Mesothelial cell of epicardium (in vitro differentiated cells): Measurements from ENCODE around the gene KCNJ3. TPM values are rescaled to one million over a fixed set of nuclear protein-coding genes. Genes with fewer than 3 reads are reported as not detected.

ENCODE experiments used
- DNase-seq, 2 experiments: peaks; one replicate each; pipeline ENCODE4 v3.0.0; 2021; ENCODE audit warnings: low spot score in 2 of 2; ENCODE audit not compliant: unreplicated experiment in 2 of 2
- H3K27ac Mint-ChIP-seq: 2 replicates; pipeline ENCODE4 v1.8.0; 2021; ENCODE audit warnings: mixed read lengths
- H3K27me3 Mint-ChIP-seq: 2 replicates; pipeline ENCODE4 v1.8.0; 2021; ENCODE audit warnings: low read depth, mixed read lengths
- H3K36me3 Mint-ChIP-seq: 2 replicates; pipeline ENCODE4 v1.8.0; 2021; ENCODE audit warnings: mixed read lengths
- H3K4me1 Mint-ChIP-seq: 2 replicates; pipeline ENCODE4 v1.8.0; 2021; ENCODE audit warnings: mixed read lengths
- H3K4me3 Mint-ChIP-seq: 2 replicates; pipeline ENCODE4 v1.8.0; 2021; ENCODE audit warnings: mild to moderate bottlenecking, moderate library complexity, mixed read lengths
- H3K9me3 Mint-ChIP-seq: 2 replicates; pipeline ENCODE4 v1.8.0; 2021; ENCODE audit warnings: mixed read lengths
- total RNA-seq: library from RNA; stranded (reverse); gene quantifications from 3 replicates; pipeline ENCODE4 v1.2.1, GENCODE V29; 2021
- TF ChIP-seq, protein P1 (sequence below): fragments of 200-600 bp; sonication (generic); IDR thresholded peaks from one replicate; pipeline ENCODE4 v1.5.0; 2021; ENCODE audit warnings: antibody characterized with exemption; ENCODE audit not compliant: unreplicated experiment

Gene KCNJ3
- total RNA-seq, 1 donor from 2014 or later, result 1.4 TPM

DNA sequence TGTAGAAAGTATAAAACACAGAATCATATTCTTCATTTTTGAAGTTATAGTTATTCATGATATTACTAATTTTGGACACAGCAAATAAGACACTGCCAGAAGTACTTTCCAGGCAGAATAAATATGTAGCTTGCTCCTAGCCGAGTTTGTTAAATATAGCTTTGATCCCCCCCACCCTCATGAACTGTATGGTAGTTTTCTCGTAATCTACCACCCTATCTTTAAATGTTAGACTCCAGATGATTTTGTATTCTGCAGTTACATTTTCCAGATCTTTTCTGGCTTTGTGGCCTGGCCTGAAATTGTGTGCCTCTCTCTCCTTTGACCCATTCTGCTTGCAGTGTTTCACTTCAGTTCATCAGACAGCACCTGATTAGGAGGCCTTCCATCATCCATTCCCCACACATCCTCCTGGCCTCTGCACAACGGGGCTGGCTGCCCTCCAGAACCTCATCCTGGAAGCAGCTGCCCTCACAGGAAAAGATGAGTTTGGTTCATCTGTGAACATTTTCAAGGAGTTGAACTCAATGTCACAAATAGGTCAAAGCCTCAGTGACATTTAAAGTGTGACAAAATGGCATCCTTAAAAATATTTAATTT is 4.7 kb upstream of the KCNJ3 start:
- H3K4me1 Mint-ChIP-seq, result peaks cover 41% of the 10 kb centered on the region
- peaks cover 28% of the 10 kb centered on the region for H3K27me3 Mint-ChIP-seq
- no peak for DNase-seq
- H3K4me3 Mint-ChIP-seq, result no peak overlapping the region
- no peak overlapping the region for H3K27ac Mint-ChIP-seq
- H3K9me3 Mint-ChIP-seq, result no peaks in the 10 kb centered on the region
- TF ChIP-seq, protein P1, sequence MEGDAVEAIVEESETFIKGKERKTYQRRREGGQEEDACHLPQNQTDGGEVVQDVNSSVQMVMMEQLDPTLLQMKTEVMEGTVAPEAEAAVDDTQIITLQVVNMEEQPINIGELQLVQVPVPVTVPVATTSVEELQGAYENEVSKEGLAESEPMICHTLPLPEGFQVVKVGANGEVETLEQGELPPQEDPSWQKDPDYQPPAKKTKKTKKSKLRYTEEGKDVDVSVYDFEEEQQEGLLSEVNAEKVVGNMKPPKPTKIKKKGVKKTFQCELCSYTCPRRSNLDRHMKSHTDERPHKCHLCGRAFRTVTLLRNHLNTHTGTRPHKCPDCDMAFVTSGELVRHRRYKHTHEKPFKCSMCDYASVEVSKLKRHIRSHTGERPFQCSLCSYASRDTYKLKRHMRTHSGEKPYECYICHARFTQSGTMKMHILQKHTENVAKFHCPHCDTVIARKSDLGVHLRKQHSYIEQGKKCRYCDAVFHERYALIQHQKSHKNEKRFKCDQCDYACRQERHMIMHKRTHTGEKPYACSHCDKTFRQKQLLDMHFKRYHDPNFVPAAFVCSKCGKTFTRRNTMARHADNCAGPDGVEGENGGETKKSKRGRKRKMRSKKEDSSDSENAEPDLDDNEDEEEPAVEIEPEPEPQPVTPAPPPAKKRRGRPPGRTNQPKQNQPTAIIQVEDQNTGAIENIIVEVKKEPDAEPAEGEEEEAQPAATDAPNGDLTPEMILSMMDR, result no peak
- no peaks in the 10 kb centered on the region for H3K36me3 Mint-ChIP-seq

DNA sequence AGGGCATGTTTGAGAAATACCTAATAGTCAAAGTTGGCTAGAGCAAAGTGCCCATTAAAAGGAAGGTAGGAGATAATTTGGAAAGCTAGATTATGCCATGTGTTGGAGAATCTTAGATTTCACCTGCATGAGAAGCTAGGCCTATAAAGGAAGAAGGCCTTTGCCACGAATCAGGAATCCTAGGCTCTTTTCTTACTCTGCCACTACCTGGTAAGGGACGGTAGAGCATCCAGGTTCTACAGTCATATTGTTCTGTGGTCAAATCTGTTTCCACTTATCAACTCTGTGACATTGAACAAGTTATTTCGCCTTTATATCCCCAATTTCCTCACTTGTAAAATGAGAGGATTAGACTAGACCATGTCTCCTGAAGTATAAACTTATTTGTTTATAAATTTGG is 3.6 kb upstream of the KCNJ3 start:
- DNase-seq, result no peak
- Mint-ChIP-seq H3K27me3 (peaks cover 38% of the 10 kb centered on the region), H3K27ac (no peak overlapping the region), H3K36me3 (peaks cover 1% of the 10 kb centered on the region), H3K4me3 (no peak overlapping the region), H3K4me1 (peaks cover 51% of the 10 kb centered on the region), H3K9me3 (no peaks in the 10 kb centered on the region)
- TF ChIP-seq, protein P1, result no peak

DNA sequence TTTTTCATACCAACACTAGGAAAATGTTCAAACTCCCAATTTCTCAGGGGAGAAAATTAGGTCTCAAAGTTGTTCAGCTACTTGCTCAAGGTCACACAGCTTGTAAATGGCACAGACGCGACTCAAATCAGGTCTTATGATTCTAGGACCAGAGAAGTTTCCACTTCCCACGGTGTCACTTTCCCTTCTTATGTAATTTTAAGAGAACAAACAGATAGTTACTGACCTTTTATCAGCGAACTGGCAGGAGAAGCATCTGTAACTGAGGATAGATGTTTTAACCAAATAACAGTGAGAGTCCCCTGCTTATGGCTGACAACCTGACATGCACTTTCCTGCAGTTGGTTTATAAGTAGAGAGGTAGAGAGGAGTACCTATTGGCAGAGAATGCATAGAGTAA is 2.1 kb upstream of the KCNJ3 start:
- Mint-ChIP-seq H3K27me3 (peaks cover 46% of the 10 kb centered on the region), H3K36me3 (peaks cover 1% of the 10 kb centered on the region), H3K9me3 (no peaks in the 10 kb centered on the region), H3K27ac (no peak overlapping the region), H3K4me3 (no peak overlapping the region), H3K4me1 (peaks cover 41% of the 10 kb centered on the region)
- DNase-seq, result no peak
- TF ChIP-seq, protein P1, result no peak

DNA sequence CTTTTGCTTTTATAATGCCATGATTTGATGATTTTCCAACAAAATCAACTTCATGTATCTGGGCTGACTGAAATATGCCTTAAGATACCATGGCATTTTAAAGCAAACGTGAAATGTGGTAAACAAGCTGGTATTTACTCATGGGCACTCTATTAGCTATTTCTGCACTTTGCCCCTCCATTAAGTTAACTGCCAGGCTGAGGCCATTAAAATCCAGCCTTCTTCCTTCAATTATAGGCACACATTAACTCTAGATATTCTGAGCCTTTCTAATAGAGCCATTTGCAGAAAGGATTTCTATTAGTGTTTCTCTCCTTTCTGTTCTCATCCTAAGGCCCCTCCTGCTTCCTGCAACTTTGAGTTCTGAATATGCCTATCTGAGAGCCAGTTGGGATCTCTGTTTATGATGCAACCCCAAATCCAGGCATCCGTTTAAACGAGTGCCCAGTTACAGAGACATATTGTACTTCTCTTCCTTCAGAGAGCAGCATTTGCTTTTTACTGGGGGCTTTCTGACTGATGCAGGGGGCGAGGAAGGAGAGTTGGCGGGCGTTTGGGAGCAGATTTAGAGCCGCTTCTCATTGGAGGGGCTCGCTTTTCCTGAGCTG is 1.6 kb upstream of the KCNJ3 start:
- Mint-ChIP-seq H3K27ac (peak overlapping the region; percentile 35), H3K36me3 (peaks cover 1% of the 10 kb centered on the region), H3K4me3 (peak overlapping the region; percentile 82), H3K9me3 (no peaks in the 10 kb centered on the region), H3K4me1 (peaks cover 41% of the 10 kb centered on the region), H3K27me3 (peaks cover 46% of the 10 kb centered on the region)
- DNase-seq, result no peak
- TF ChIP-seq, protein P1, result no peak

DNA sequence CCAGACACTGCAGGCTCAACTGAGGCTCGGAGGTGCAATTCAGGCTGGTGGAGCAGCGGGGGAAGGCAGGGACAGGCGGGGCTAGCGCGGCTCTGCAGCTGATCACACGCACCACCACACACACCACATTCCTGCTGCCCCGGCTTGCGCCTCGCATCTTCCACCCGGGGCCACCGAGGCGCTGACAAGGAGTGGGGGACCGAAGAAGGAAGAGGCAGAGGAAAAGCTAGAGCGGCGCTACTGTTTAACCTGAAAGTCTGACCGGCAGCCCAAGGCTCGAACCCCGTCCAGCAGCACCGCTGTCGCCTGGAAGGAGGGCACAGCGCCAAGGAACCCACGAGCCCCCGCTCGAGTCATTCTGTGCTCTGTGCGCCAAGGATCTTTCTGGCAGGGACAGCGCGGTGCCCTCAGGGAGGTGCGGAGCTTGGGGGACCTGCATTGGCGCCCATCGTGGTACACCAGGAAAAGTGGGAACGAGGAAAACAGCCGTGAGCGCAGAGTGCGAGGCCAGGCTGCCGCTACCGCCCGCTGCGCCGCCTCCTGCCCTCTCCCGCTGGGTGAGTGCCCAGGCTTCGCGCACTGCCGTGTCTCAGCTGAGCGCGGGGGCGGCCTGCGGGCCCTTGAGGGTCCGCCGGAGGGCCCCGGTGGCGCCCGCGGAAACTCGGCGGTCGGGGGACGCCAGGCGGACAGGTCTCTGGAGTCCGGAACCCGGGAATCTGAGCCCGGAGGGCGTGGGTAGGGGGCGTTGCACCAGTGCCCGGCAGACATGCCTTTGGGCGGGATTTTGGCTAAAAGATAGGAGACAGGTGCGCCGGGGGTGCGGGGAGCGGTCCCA is 860 bp upstream of the KCNJ3 start:
- peaks cover 46% of the 10 kb centered on the region for H3K27me3 Mint-ChIP-seq
- H3K27ac Mint-ChIP-seq, result peak overlapping the region; percentile 35

More for the DNA sequence above, 860 bp upstream of the KCNJ3 start:
- peak in 1 of 2 experiments; percentile 62 for DNase-seq
- H3K4me3 Mint-ChIP-seq, result peak overlapping the region; percentile 82
- H3K4me1 Mint-ChIP-seq, result peaks cover 39% of the 10 kb centered on the region
- no peaks in the 10 kb centered on the region for H3K9me3 Mint-ChIP-seq
- TF ChIP-seq, protein P1, result no peak
- peaks cover 1% of the 10 kb centered on the region for H3K36me3 Mint-ChIP-seq
